ENCODE measurements around the gene GNAQ.

Gene GNAQ

GRCh38 chr9:77946969-77947620, 84.5 kb downstream of the GNAQ start:
- H3K27ac Mint-ChIP-seq, result no peak overlapping the region
- peaks cover 48% of the 10 kb centered on the region for H3K4me1 Mint-ChIP-seq

GRCh38 chr9:77946296-77946695, 85.3 kb downstream of the GNAQ start:
- no peak overlapping the region for H3K4me3 Mint-ChIP-seq
- no peaks in the 10 kb centered on the region for H3K27me3 Mint-ChIP-seq
- no peak for DNase-seq
- no peaks in the 10 kb centered on the region for H3K9me3 Mint-ChIP-seq
- no peak overlapping the region for H3K27ac Mint-ChIP-seq
- peaks cover 48% of the 10 kb centered on the region for H3K4me1 Mint-ChIP-seq
- H3K36me3 Mint-ChIP-seq, result peaks cover 7% of the 10 kb centered on the region
- CTCF ChIA-PET, result no interaction called here

More at GRCh38 chr9:77946969-77947620, 84.5 kb downstream of the GNAQ start:
- CTCF ChIA-PET, result interaction anchor here (1.2 kb wide), 1 partner anchor 89 kb away, joined by 4 read pairs; no protein-coding TSS in a partner anchor
- no peak overlapping the region for H3K4me3 Mint-ChIP-seq
- H3K27me3 Mint-ChIP-seq, result no peaks in the 10 kb centered on the region
- no peaks in the 10 kb centered on the region for H3K9me3 Mint-ChIP-seq
- DNase-seq, result no peak
- peaks cover 5% of the 10 kb centered on the region for H3K36me3 Mint-ChIP-seq

GRCh38 chr9:77945798-77946197, 85.8 kb downstream of the GNAQ start:
- H3K9me3 Mint-ChIP-seq, result no peaks in the 10 kb centered on the region
- DNase-seq, result no peak
- H3K36me3 Mint-ChIP-seq, result peaks cover 7% of the 10 kb centered on the region
- H3K27me3 Mint-ChIP-seq, result no peaks in the 10 kb centered on the region
- H3K4me1 Mint-ChIP-seq, result peaks cover 48% of the 10 kb centered on the region
- no peak overlapping the region for H3K27ac Mint-ChIP-seq
- H3K4me3 Mint-ChIP-seq, result no peak overlapping the region
- CTCF ChIA-PET, result no interaction called here

- peaks cover 42% of the 10 kb centered on the region for H3K4me1 Mint-ChIP-seq
- peaks cover 4% of the 10 kb centered on the region for H3K36me3 Mint-ChIP-seq
- H3K27ac Mint-ChIP-seq, result peak overlapping the region; percentile 91
- CTCF ChIA-PET, result interaction anchor here (0.7 to 1.5 kb wide), 2 partner anchors 32 to 91 kb away, joined by 3 to 4 read pairs; no protein-coding TSS in a partner anchor
- no peaks in the 10 kb centered on the region for H3K27me3 Mint-ChIP-seq
- DNase-seq, result peak; percentile 44
- no peaks in the 10 kb centered on the region for H3K9me3 Mint-ChIP-seq
- peak overlapping the region; percentile 53 for H3K4me3 Mint-ChIP-seq
Measured at GRCh38 chr9:77944556-77945243, 86.9 kb downstream of the GNAQ start.

GRCh38 chr9:77943057-77943456, 88.6 kb downstream of the GNAQ start:
- H3K27ac Mint-ChIP-seq, result no peak overlapping the region
- peaks cover 8% of the 10 kb centered on the region for H3K36me3 Mint-ChIP-seq
- H3K4me1 Mint-ChIP-seq, result peaks cover 42% of the 10 kb centered on the region
- no peak overlapping the region for H3K4me3 Mint-ChIP-seq
- H3K9me3 Mint-ChIP-seq, result no peaks in the 10 kb centered on the region
- CTCF ChIA-PET, result no interaction called here
- H3K27me3 Mint-ChIP-seq, result no peaks in the 10 kb centered on the region
- no peak for DNase-seq

- no peak for DNase-seq
- no peaks in the 10 kb centered on the region for H3K27me3 Mint-ChIP-seq
- no peaks in the 10 kb centered on the region for H3K9me3 Mint-ChIP-seq
- H3K36me3 Mint-ChIP-seq, result peaks cover 13% of the 10 kb centered on the region
- H3K27ac Mint-ChIP-seq, result no peak overlapping the region
- CTCF ChIA-PET, result no interaction called here
- H3K4me1 Mint-ChIP-seq, result peaks cover 16% of the 10 kb centered on the region
- no peak overlapping the region for H3K4me3 Mint-ChIP-seq
Measured at GRCh38 chr9:77939149-77939668, 92.4 kb downstream of the GNAQ start.

GRCh38 chr9:77938163-77938562, 93.4 kb downstream of the GNAQ start:
- Mint-ChIP-seq H3K9me3 (no peaks in the 10 kb centered on the region), H3K27ac (no peak overlapping the region), H3K4me1 (peaks cover 9% of the 10 kb centered on the region), H3K27me3 (no peaks in the 10 kb centered on the region), H3K36me3 (peaks cover 11% of the 10 kb centered on the region), H3K4me3 (no peak overlapping the region)
- CTCF ChIA-PET, result no interaction called here
- no peak for DNase-seq

GRCh38 chr9:77935974-77936373, 95.6 kb downstream of the GNAQ start:
- no peak for DNase-seq
- peaks cover 13% of the 10 kb centered on the region for H3K36me3 Mint-ChIP-seq
- CTCF ChIA-PET, result no interaction called here
- peaks cover 4% of the 10 kb centered on the region for H3K4me1 Mint-ChIP-seq
- no peak overlapping the region for H3K4me3 Mint-ChIP-seq
- H3K9me3 Mint-ChIP-seq, result no peaks in the 10 kb centered on the region
- no peak overlapping the region for H3K27ac Mint-ChIP-seq
- H3K27me3 Mint-ChIP-seq, result no peaks in the 10 kb centered on the region

GRCh38 chr9:77935211-77935610, 96.4 kb downstream of the GNAQ start:
- CTCF ChIA-PET, result no interaction called here
- Mint-ChIP-seq H3K27ac (no peak overlapping the region), H3K9me3 (no peaks in the 10 kb centered on the region), H3K4me1 (peaks cover 4% of the 10 kb centered on the region), H3K4me3 (no peak overlapping the region), H3K36me3 (peaks cover 13% of the 10 kb centered on the region), H3K27me3 (no peaks in the 10 kb centered on the region)
- DNase-seq, result no peak

- Mint-ChIP-seq H3K9me3 (no peaks in the 10 kb centered on the region), H3K36me3 (peaks cover 15% of the 10 kb centered on the region), H3K27ac (no peak overlapping the region), H3K4me3 (no peak overlapping the region), H3K27me3 (no peaks in the 10 kb centered on the region), H3K4me1 (peaks cover 6% of the 10 kb centered on the region)
- CTCF ChIA-PET, result no interaction called here
- DNase-seq, result no peak
Measured at GRCh38 chr9:77933976-77934375, 97.6 kb downstream of the GNAQ start.

GRCh38 chr9:77933019-77933418, 98.6 kb downstream of the GNAQ start:
- CTCF ChIA-PET, result no interaction called here
- H3K4me3 Mint-ChIP-seq, result no peak overlapping the region
- peaks cover 6% of the 10 kb centered on the region for H3K4me1 Mint-ChIP-seq
- no peaks in the 10 kb centered on the region for H3K27me3 Mint-ChIP-seq
- H3K27ac Mint-ChIP-seq, result no peak overlapping the region
- H3K36me3 Mint-ChIP-seq, result peaks cover 18% of the 10 kb centered on the region
- DNase-seq, result no peak
- H3K9me3 Mint-ChIP-seq, result no peaks in the 10 kb centered on the region

- no peaks in the 10 kb centered on the region for H3K9me3 Mint-ChIP-seq
- H3K4me1 Mint-ChIP-seq, result peaks cover 19% of the 10 kb centered on the region
- CTCF ChIA-PET, result no interaction called here
- H3K36me3 Mint-ChIP-seq, result peaks cover 16% of the 10 kb centered on the region
- DNase-seq, result no peak
- no peak overlapping the region for H3K4me3 Mint-ChIP-seq
- H3K27ac Mint-ChIP-seq, result no peak overlapping the region
- no peaks in the 10 kb centered on the region for H3K27me3 Mint-ChIP-seq
Measured at GRCh38 chr9:77929942-77930341, 101.7 kb downstream of the GNAQ start.

GRCh38 chr9:77927265-77927664, 104.3 kb downstream of the GNAQ start:
- Mint-ChIP-seq H3K4me3 (no peak overlapping the region), H3K36me3 (peaks cover 12% of the 10 kb centered on the region), H3K4me1 (peaks cover 19% of the 10 kb centered on the region), H3K27ac (no peak overlapping the region), H3K9me3 (no peaks in the 10 kb centered on the region), H3K27me3 (no peaks in the 10 kb centered on the region)
- CTCF ChIA-PET, result no interaction called here
- DNase-seq, result no peak

- no peak for DNase-seq
- H3K4me1 Mint-ChIP-seq, result peaks cover 19% of the 10 kb centered on the region
- H3K27ac Mint-ChIP-seq, result no peak overlapping the region
- H3K36me3 Mint-ChIP-seq, result peaks cover 19% of the 10 kb centered on the region
- no peaks in the 10 kb centered on the region for H3K9me3 Mint-ChIP-seq
- CTCF ChIA-PET, result no interaction called here
- no peak overlapping the region for H3K4me3 Mint-ChIP-seq
- no peaks in the 10 kb centered on the region for H3K27me3 Mint-ChIP-seq
Measured at GRCh38 chr9:77926371-77926878, 105.2 kb downstream of the GNAQ start.

GRCh38 chr9:77922591-77922990, 109.0 kb downstream of the GNAQ start:
- H3K4me1 Mint-ChIP-seq, result peaks cover 18% of the 10 kb centered on the region

More at GRCh38 chr9:77922591-77922990, 109.0 kb downstream of the GNAQ start:
- Mint-ChIP-seq H3K9me3 (no peaks in the 10 kb centered on the region), H3K27ac (no peak overlapping the region), H3K27me3 (no peaks in the 10 kb centered on the region), H3K36me3 (peaks cover 31% of the 10 kb centered on the region), H3K4me3 (no peak overlapping the region)
- DNase-seq, result no peak
- CTCF ChIA-PET, result no interaction called here

Data from activated naive CD4-positive, alpha-beta T cell treated with anti-CD3 and anti-CD28 coated beads, Interleukin-2, amount 10 ng/mL, durations not matched to agents 7 days and 5 days (primary cell).